RWPE2 (cell line): ENCODE data around the gene SNTA1.
"Not testable (repeated sequence)": the region's sequence is repeated elsewhere in the genome, so short reads cannot be mapped to it uniquely, and the experiment has no call there.

Experiments
- ATAC-seq: fragments of 200-7000 bp; cut with Tn5 transposase; 3 replicates; pipeline ENCODE4 v1.9.1; 2021; ENCODE audit warnings: low read depth
- DNase-seq: peaks from one replicate; pipeline ENCODE4 v3.0.0-alpha.2; 2020; ENCODE audit warnings: low spot score
- H3K27ac ChIP-seq: fragments of 450-650 bp; 2 replicates; pipeline ENCODE4 v1.5.1; 2017; ENCODE audit warnings: mild to moderate bottlenecking; ENCODE audit not compliant: poor library complexity, severe bottlenecking
- H3K27me3 ChIP-seq: fragments of 250-450 bp; sonication (Bioruptor Pico); 2 replicates; pipeline ENCODE4 v1.5.1; 2021; ENCODE audit warnings: mild to moderate bottlenecking, moderate library complexity; ENCODE audit not compliant: insufficient read depth, poor library complexity, severe bottlenecking
- H3K36me3 ChIP-seq: fragments of 250-450 bp; sonication (Bioruptor Pico); 2 replicates; pipeline ENCODE4 v1.5.1; 2020; ENCODE audit warnings: low read depth, mild to moderate bottlenecking, moderate library complexity
- H3K4me1 ChIP-seq: fragments of 250-450 bp; sonication (Bioruptor Pico); 2 replicates; pipeline ENCODE4 v1.5.1; 2021; ENCODE audit warnings: mild to moderate bottlenecking, moderate library complexity; ENCODE audit not compliant: insufficient read depth, poor library complexity, severe bottlenecking
- H3K4me3 ChIP-seq: fragments of 250-450 bp; sonication (Bioruptor Pico); 2 replicates; pipeline ENCODE4 v1.5.1; 2021; ENCODE audit warnings: mild to moderate bottlenecking, moderate library complexity; ENCODE audit not compliant: severe bottlenecking
- H3K9me3 ChIP-seq: fragments of 250-450 bp; sonication (Bioruptor Pico); 2 replicates; pipeline ENCODE4 v1.5.1; 2021; ENCODE audit warnings: mild to moderate bottlenecking, moderate library complexity; ENCODE audit not compliant: severe bottlenecking
- CTCF ChIP-seq: fragments of 450-650 bp; IDR thresholded peaks from one replicate; pipeline ENCODE4 v1.5.1; 2017; ENCODE audit warnings: mild to moderate bottlenecking, moderate library complexity; ENCODE audit not compliant: poor library complexity, severe bottlenecking

The SNTA1 gene

GRCh38 chr20:33472868-33473435 lies 29.4 kb upstream of the SNTA1 start:
- Histone ChIP-seq H3K27ac (no peak overlapping the region), H3K27me3 (no peaks in the 10 kb centered on the region), H3K9me3 (no peaks in the 10 kb centered on the region), H3K4me3 (no peak overlapping the region), H3K4me1 (no peaks in the 10 kb centered on the region), H3K36me3 (no peaks in the 10 kb centered on the region)
- no peak for TF ChIP-seq CTCF
- DNase-seq (no peak), ATAC-seq (no peak)

- DNase-seq: no peak
- no peak for TF ChIP-seq CTCF
- no peak for ATAC-seq
- Histone ChIP-seq H3K9me3 (no peaks in the 10 kb centered on the region), H3K27me3 (no peaks in the 10 kb centered on the region), H3K4me3 (no peak overlapping the region), H3K4me1 (no peaks in the 10 kb centered on the region), H3K36me3 (no peaks in the 10 kb centered on the region), H3K27ac (no peak overlapping the region)
Measured at GRCh38 chr20:33470866-33471265, 27.3 kb upstream of the SNTA1 start.

GRCh38 chr20:33470457-33470856 lies 26.9 kb upstream of the SNTA1 start:
- Histone ChIP-seq H3K27me3 (no peaks in the 10 kb centered on the region), H3K4me3 (no peak overlapping the region), H3K27ac (no peak overlapping the region), H3K4me1 (no peaks in the 10 kb centered on the region), H3K36me3 (no peaks in the 10 kb centered on the region), H3K9me3 (no peaks in the 10 kb centered on the region)
- DNase-seq (no peak), ATAC-seq (no peak)
- no peak for TF ChIP-seq CTCF

- TF ChIP-seq CTCF: no peak
- H3K9me3 ChIP-seq: no peaks in the 10 kb centered on the region
- no peak for ATAC-seq
- no peaks in the 10 kb centered on the region for H3K36me3 ChIP-seq
- H3K27me3 ChIP-seq: no peaks in the 10 kb centered on the region
- no peak overlapping the region for H3K4me3 ChIP-seq
- H3K4me1 ChIP-seq: no peaks in the 10 kb centered on the region
- H3K27ac ChIP-seq: no peak overlapping the region
- no peak for DNase-seq
Measured at GRCh38 chr20:33466303-33466646, 22.7 kb upstream of the SNTA1 start.

- H3K36me3 ChIP-seq: no peaks in the 10 kb centered on the region
- DNase-seq (no peak), ATAC-seq (peak; percentile 13; the same call in 1 of the 3 replicates)
- H3K27me3 ChIP-seq: no peaks in the 10 kb centered on the region
- TF ChIP-seq CTCF: no peak
- H3K9me3 ChIP-seq: no peaks in the 10 kb centered on the region
- no peaks in the 10 kb centered on the region for H3K4me1 ChIP-seq
- no peak overlapping the region for H3K27ac ChIP-seq
- H3K4me3 ChIP-seq: no peak overlapping the region
Measured at GRCh38 chr20:33465481-33466302, 22.1 kb upstream of the SNTA1 start.

- H3K27ac ChIP-seq, H3K27me3 ChIP-seq, H3K4me3 ChIP-seq, H3K36me3 ChIP-seq, H3K9me3 ChIP-seq, H3K4me1 ChIP-seq, DNase-seq, ATAC-seq: not testable (repeated sequence)
Measured at GRCh38 chr20:33464759-33465158, 21.2 kb upstream of the SNTA1 start.
